H1 (cell line): ENCODE measurements around the gene SPEF1. TPM values are rescaled to one million over a fixed set of nuclear protein-coding genes. Genes with fewer than 3 reads are reported as not detected.

Experiments used
- CTCF ChIA-PET: fragments of 300-600 bp; sonication (Branson Sonifier 250); formaldehyde crosslinking; loops from one replicate; lab custom pipeline; 2021; ENCODE audit not compliant: partially characterized antibody; lab: Charles Lee
- POLR2A ChIA-PET: fragments of 300-600 bp; sonication (Branson Sonifier 250); formaldehyde crosslinking; loops from one replicate; lab custom pipeline; 2021; ENCODE audit warnings: inconsistent platforms; ENCODE audit not compliant: partially characterized antibody; lab: Charles Lee
- DNase-seq, 2 experiments: peaks; one replicate each; pipeline versions ENCODE4 v3.0.0 to v3.0.0-alpha.2; 2010 to 2022; ENCODE audit warnings: low spot score in 2 of 2, low read depth in 1 of 2, mixed read lengths in 1 of 2
- FAIRE-seq: peaks from 2 replicates; lab custom pipeline; 2011; peaks lifted over from hg19 to GRCh38; lab: Jason Lieb, UNC
- H2AFZ ChIP-seq: 2 replicates; pipeline ENCODE4 v1.8.1; 2012; ENCODE audit warnings: low read length, inconsistent platforms
- H2AK5ac ChIP-seq: 2 replicates; pipeline ENCODE4 v1.6.1; 2013; ENCODE audit warnings: low read depth, low read length
- H2BK120ac ChIP-seq: replicated peaks from 2 replicates; pipeline ENCODE3; 2013; ENCODE audit warnings: low read depth, low read length, inconsistent platforms
- H2BK12ac ChIP-seq: 2 replicates; pipeline ENCODE4 v1.6.1; 2013; ENCODE audit warnings: low read depth, low read length
- H2BK15ac ChIP-seq: 2 replicates; pipeline ENCODE4 v1.6.1; 2013; ENCODE audit warnings: low read length
- H2BK20ac ChIP-seq: 2 replicates; pipeline ENCODE4 v1.6.1; 2013; ENCODE audit warnings: low read length
- H2BK5ac ChIP-seq: 2 replicates; pipeline ENCODE4 v1.6.1; 2013; ENCODE audit warnings: low read depth, low read length
- H3K14ac ChIP-seq: 2 replicates; pipeline ENCODE4 v1.6.1; 2013; ENCODE audit warnings: inconsistent platforms; ENCODE audit not compliant: insufficient read length
- H3K18ac ChIP-seq: 2 replicates; pipeline ENCODE4 v1.6.1; 2013; ENCODE audit warnings: low read length; ENCODE audit errors: extremely low read depth
- H3K23ac ChIP-seq: 2 replicates; pipeline ENCODE4 v1.6.1; 2013; ENCODE audit warnings: inconsistent platforms; ENCODE audit not compliant: insufficient read length
- H3K23me2 ChIP-seq: 2 replicates; pipeline ENCODE4 v1.6.1; 2013; ENCODE audit warnings: low read depth, low read length
- H3K27ac ChIP-seq: 2 replicates; pipeline ENCODE4 v1.6.1; 2011; ENCODE audit warnings: low read depth, low read length, inconsistent platforms
- H3K27me3 ChIP-seq, 4 experiments: replicated peaks in 1 of 4; 1 replicate in 1 of 4; 2 replicates in 3 of 4; pipeline versions ENCODE4 v1.6.1 to v1.8.1; 2011 to 2013; ENCODE audit warnings: low read length in 3 of 4, mild to moderate bottlenecking in 3 of 4, inconsistent platforms in 2 of 4, mixed read lengths in 2 of 4, moderate library complexity in 1 of 4; ENCODE audit not compliant: control insufficient read depth in 3 of 4, insufficient read depth in 3 of 4; ENCODE audit errors: extremely low read depth in 1 of 4
- H3K36me3 ChIP-seq, 4 experiments: 2 replicates each; pipeline versions ENCODE4 v1.6.1 to v1.8.1; 2011 to 2013; ENCODE audit warnings: mild to moderate bottlenecking in 4 of 4, low read length in 3 of 4, moderate library complexity in 2 of 4, control low read depth in 1 of 4, inconsistent platforms in 1 of 4; ENCODE audit not compliant: insufficient read depth in 4 of 4, control insufficient read depth in 2 of 4
- H3K4ac ChIP-seq: replicated peaks from 2 replicates; pipeline ENCODE3; 2013; ENCODE audit warnings: low read length, low read depth, mixed read lengths, inconsistent platforms; ENCODE audit not compliant: insufficient read length
- H3K4me1 ChIP-seq, 4 experiments: replicated peaks in 1 of 4; 1 replicate in 1 of 4; 2 replicates in 3 of 4; pipeline versions ENCODE4 v1.6.1 to v1.8.1; 2011 to 2013; ENCODE audit warnings: low read length in 3 of 4, inconsistent platforms in 2 of 4, mixed read lengths in 1 of 4; ENCODE audit not compliant: insufficient read depth in 4 of 4, control insufficient read depth in 3 of 4
- H3K4me2 ChIP-seq, 2 experiments: 2 replicates each; pipeline versions ENCODE4 v1.6.1 to v1.8.1; 2011 to 2013; ENCODE audit warnings: low read depth in 2 of 2, low read length in 2 of 2, control low read depth in 1 of 2, inconsistent platforms in 1 of 2, mild to moderate bottlenecking in 1 of 2; ENCODE audit not compliant: insufficient read depth in 1 of 2
- H3K4me3 ChIP-seq, 4 experiments: fragments of 200-600, 300-600 bp in 1 of 4; sonication (generic), shearing (Covaris generic), sonication (Bioruptor Twin) in 1 of 4; 2 replicates each; pipeline versions ENCODE4 v1.5.1 to v1.8.1; 2011 to 2016; ENCODE audit warnings: low read length in 4 of 4, low read depth in 3 of 4, control low read depth in 2 of 4, inconsistent platforms in 2 of 4, mild to moderate bottlenecking in 2 of 4, mixed read lengths in 1 of 4, moderate library complexity in 1 of 4; ENCODE audit not compliant: insufficient read depth in 2 of 4; ENCODE audit errors: extremely low read depth in 1 of 4
- H3K56ac ChIP-seq: replicated peaks from 2 replicates; pipeline ENCODE3; 2013; ENCODE audit warnings: low read depth, mild to moderate bottlenecking, mixed read lengths, low read length, inconsistent platforms; ENCODE audit not compliant: insufficient read length
- H3K79me1 ChIP-seq: 2 replicates; pipeline ENCODE4 v1.6.1; 2013; ENCODE audit warnings: low read depth, low read length, control low read depth
- H3K79me2 ChIP-seq, 2 experiments: 2 replicates each; pipeline versions ENCODE4 v1.6.1 to v1.8.1; 2012 to 2013; ENCODE audit warnings: low read length in 2 of 2, mild to moderate bottlenecking in 2 of 2, inconsistent platforms in 1 of 2; ENCODE audit not compliant: insufficient read depth in 2 of 2, control insufficient read depth in 1 of 2
- H3K9ac ChIP-seq, 4 experiments: replicated peaks in 1 of 4; 1 replicate in 1 of 4; 2 replicates in 3 of 4; pipeline versions ENCODE4 v1.6.1 to v1.8.1; 2011 to 2013; ENCODE audit warnings: low read depth in 3 of 4, low read length in 3 of 4, control low read depth in 2 of 4, mild to moderate bottlenecking in 2 of 4, moderate library complexity in 2 of 4, inconsistent platforms in 1 of 4; ENCODE audit errors: extremely low read depth in 1 of 4
- H3K9me3 ChIP-seq, 2 experiments: 2 replicates each; pipeline versions ENCODE4 v1.6.1 to v1.8.1; 2012 to 2013; ENCODE audit warnings: mild to moderate bottlenecking in 2 of 2, moderate library complexity in 2 of 2, control low read depth in 1 of 2, inconsistent platforms in 1 of 2, low read depth in 1 of 2, low read length in 1 of 2, mixed read lengths in 1 of 2; ENCODE audit not compliant: insufficient read depth in 2 of 2
- H4K20me1 ChIP-seq, 2 experiments: replicated peaks in 1 of 2; 2 replicates each; pipeline versions ENCODE3 to v1.8.1; 2011 to 2013; ENCODE audit warnings: inconsistent platforms in 2 of 2, low read length in 2 of 2, mild to moderate bottlenecking in 1 of 2; ENCODE audit not compliant: insufficient read depth in 2 of 2, control insufficient read depth in 1 of 2
- H4K5ac ChIP-seq: 2 replicates; pipeline ENCODE4 v1.6.1; 2013; ENCODE audit warnings: low read length, low read depth, mixed read lengths, inconsistent platforms; ENCODE audit not compliant: insufficient read length
- H4K8ac ChIP-seq: 2 replicates; pipeline ENCODE4 v1.8.0; 2013; ENCODE audit warnings: mild to moderate bottlenecking, moderate library complexity, low read length, inconsistent platforms; ENCODE audit not compliant: insufficient read depth; ENCODE audit errors: extremely low read depth
- H4K91ac ChIP-seq: replicated peaks from 2 replicates; pipeline ENCODE3; 2013; ENCODE audit warnings: low read length, mixed read lengths, inconsistent platforms; ENCODE audit not compliant: insufficient read length
- WGBS, 2 experiments: shearing (Covaris generic) in 1 of 2; methylation state at CpG; one replicate each; pipeline versions ENCODE4 v1.1.6 to v1.1.7; 2013 to 2015; ENCODE audit warnings: low lambda C conversion rate in 2 of 2, mixed read lengths in 2 of 2, inconsistent platforms in 1 of 2, low coverage in 1 of 2, missing lambda C conversion rate in 1 of 2; ENCODE audit not compliant: insufficient replicate concordance in 2 of 2, insufficient coverage in 1 of 2, insufficient read length in 1 of 2; ENCODE audit errors: extremely low coverage in 1 of 2, missing lambda C conversion rate in 1 of 2; 5-methylcytosine and 5-hydroxymethylcytosine counted together
- polyA plus RNA-seq, 7 experiments: library from polyadenylated mRNA; depleted of rRNA in 3 of 7; stranded (reverse) in 5 of 7; unstranded in 2 of 7; fragments of >200 nt in 5 of 7; fragments of 200-250 nt in 2 of 7; gene quantifications; 1 replicate in 5 of 7; 2 replicates in 1 of 7; 4 replicates in 1 of 7; pipeline versions ENCODE4 v1.2.1 to v1.2.3, GENCODE V29; 2011 to 2013; ENCODE audit warnings: missing spikeins in 2 of 7, mixed read lengths in 2 of 7
- total RNA-seq: library from RNA; stranded (reverse); fragmentation: NEBNext Ultra II Directional; extraction: Animal tissue kit (Norgen Biotek cat#: 25700); gene quantifications from 2 replicates; pipeline ENCODE4 v1.2.1, GENCODE V29; 2021

SPEF1 gene
- total and polyA plus RNA-seq, 2 of the 8 experiments (the other 6 are each of a cell fraction or from before 2014, with no cell fraction given) = 0.51 to 0.71 TPM

DNA sequence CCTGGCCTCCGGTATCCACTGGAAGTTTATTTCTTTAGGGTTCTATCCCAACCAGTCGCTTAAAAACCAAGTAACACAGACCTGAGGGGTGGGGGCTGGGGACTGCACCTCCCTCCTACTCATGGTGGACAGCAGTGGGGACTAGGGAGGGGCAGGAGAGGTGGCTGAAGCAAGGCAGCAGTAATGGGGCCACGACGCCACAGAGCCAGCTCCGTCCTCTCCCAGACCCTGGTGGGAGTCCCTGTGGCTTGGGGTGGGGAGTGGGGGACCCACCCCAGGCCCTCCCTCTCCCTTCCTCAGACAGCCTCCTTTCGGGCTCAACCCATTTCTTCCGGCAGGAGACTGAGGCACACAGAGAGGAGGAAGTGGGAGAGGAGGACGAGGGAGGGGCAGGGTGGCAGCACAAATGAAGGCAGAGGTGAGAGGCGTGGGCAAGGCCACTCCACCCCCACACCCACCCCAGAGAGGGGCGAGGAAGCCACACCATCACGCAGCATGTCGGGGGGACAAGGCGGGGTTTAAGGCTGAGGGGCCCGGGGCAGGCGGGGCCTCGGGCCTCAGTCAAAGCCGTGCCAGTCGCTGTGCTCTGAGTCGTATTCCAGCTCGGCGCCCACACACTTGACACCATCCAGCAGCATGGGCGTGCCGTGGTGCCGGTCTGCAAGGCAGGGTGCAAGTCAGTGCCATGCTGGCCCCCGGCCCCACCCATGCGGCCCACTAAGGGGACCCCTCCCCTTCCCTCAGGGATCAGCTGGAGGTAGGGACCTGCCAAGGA, 27.6 kb downstream of the SPEF1 start:
- H3K79me2 ChIP-seq = no peaks in the 10 kb centered on the region
- no peak for FAIRE-seq
- CTCF ChIA-PET = interaction anchor here (0.6 to 18.6 kb wide), 21 partner anchors 10 to 174 kb away, joined by 3 to 308 read pairs (median 5); partner anchors contain the start of genes ADISSP, AP5S1, HSPA12B and SIGLEC1

More for the DNA sequence above, 27.6 kb downstream of the SPEF1 start:
- Histone ChIP-seq H2BK20ac (no peak overlapping the region), H2BK120ac (no peak overlapping the region), H3K23ac (no peak overlapping the region), H3K4ac (no peak overlapping the region), H3K36me3 (peaks cover 0 to 9% (median 2%) of the 10 kb centered on the region in 4 experiments; a peak in 6 of 8 replicates), H3K9me3 (no peaks in the 10 kb centered on the region), H2AK5ac (no peak overlapping the region), H2BK5ac (no peak overlapping the region), H3K4me1 (peaks cover 0 to 17% (median 4%) of the 10 kb centered on the region in 4 experiments; a peak in 5 of 7 replicates), H2AFZ (no peak overlapping the region), H2BK15ac (no peak overlapping the region), H3K14ac (no peak overlapping the region), H4K5ac (no peak overlapping the region), H3K18ac (no peak overlapping the region), H2BK12ac (no peak overlapping the region), H4K8ac (no peak overlapping the region), H3K79me1 (no peaks in the 10 kb centered on the region; the same call in 1 of the 2 replicates), H4K20me1 (peaks cover 6 to 30% of the 10 kb centered on the region in 2 experiments), H3K27ac (no peak overlapping the region), H3K27me3 (peaks cover 4 to 22% (median 17%) of the 10 kb centered on the region in 4 experiments), H4K91ac (no peak overlapping the region), H3K4me2 (no peak overlapping the region), H3K4me3 (no peak overlapping the region), H3K23me2 (peaks cover 19% of the 10 kb centered on the region), H3K56ac (no peak overlapping the region), H3K9ac (no peak overlapping the region)
- DNase-seq = no peak
- WGBS, 2 experiments = 88% methylated on average over 19 of the region's 26 CpGs; no CpG with 5 or more reads in 1 of the 2 experiments
- POLR2A ChIA-PET = interaction anchor here (0.6 to 5.9 kb wide), 9 partner anchors 8 to 76 kb away, joined by 3 to 46 read pairs (median 3); partner anchors contain the start of gene ADISSP
